HL-60 (cell line): ENCODE data around the gene CEACAM5.
A peak's percentile ranks its signal among the peaks of the same experiment; 100 is the strongest.

ENCODE experiments used
- CTCF ChIP-seq: IDR thresholded peaks from one replicate; pipeline ENCODE4 v1.5.1; 2011; ENCODE audit warnings: low read length, control low read depth, inconsistent platforms; ENCODE audit not compliant: insufficient read depth
- POLR2AphosphoS5 ChIP-seq: IDR thresholded peaks from 2 replicates; pipeline ENCODE4 v1.6.1; 2012; ENCODE audit warnings: low read depth
- REST ChIP-seq: IDR thresholded peaks from 2 replicates; pipeline ENCODE4 v1.6.1; 2012; ENCODE audit warnings: low read depth; ENCODE audit not compliant: insufficient replicate concordance
- SPI1 ChIP-seq: IDR thresholded peaks from 2 replicates; pipeline ENCODE4 v1.6.1; 2012; ENCODE audit warnings: low read depth, mild to moderate bottlenecking, borderline replicate concordance

GRCh38 chr19:41696402-41697197 lies 11.8 kb upstream of the CEACAM5 start:
- TF ChIP-seq POLR2AphosphoS5 (no peak), CTCF (no peak), REST (peak; percentile 98), SPI1 (no peak)
